ENCODE results near the gene CTNNA3. TPM values are rescaled to one million over a fixed set of nuclear protein-coding genes. Genes with fewer than 3 reads are reported as not detected.

CTNNA3 gene
- total and polyA plus RNA-seq, 7 donors = under 0.01 to 4.6 (median 2.4) TPM; not detected in 1

DNA sequence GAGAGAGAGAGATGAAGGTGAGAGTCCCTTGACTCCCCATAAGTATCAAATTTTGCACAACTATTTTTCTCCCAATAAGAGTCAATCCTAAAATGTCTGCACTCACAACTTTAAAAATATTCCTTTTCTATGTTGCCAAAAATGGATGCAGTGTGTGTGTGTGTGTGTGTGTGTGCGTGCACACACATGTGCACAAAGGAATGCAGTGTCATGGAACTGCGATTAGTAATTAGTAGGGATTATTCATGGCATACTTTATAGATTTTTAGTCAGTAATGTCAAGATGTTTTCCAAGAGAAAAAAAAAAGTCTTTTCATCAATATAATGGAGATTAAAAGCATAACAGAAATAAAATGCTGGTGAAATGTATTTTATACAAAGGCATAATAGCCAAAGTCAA is 949.3 kb downstream of the CTNNA3 start:
- TF ChIP-seq POLR2A (IDR thresholded peaks at IDR 0.05) (no peak), POLR2AphosphoS5 (IDR thresholded peaks at IDR 0.05) (no peak), EP300 (IDR thresholded peaks at IDR 0.05) (no peak)
- TF ChIP-seq, protein P1, sequence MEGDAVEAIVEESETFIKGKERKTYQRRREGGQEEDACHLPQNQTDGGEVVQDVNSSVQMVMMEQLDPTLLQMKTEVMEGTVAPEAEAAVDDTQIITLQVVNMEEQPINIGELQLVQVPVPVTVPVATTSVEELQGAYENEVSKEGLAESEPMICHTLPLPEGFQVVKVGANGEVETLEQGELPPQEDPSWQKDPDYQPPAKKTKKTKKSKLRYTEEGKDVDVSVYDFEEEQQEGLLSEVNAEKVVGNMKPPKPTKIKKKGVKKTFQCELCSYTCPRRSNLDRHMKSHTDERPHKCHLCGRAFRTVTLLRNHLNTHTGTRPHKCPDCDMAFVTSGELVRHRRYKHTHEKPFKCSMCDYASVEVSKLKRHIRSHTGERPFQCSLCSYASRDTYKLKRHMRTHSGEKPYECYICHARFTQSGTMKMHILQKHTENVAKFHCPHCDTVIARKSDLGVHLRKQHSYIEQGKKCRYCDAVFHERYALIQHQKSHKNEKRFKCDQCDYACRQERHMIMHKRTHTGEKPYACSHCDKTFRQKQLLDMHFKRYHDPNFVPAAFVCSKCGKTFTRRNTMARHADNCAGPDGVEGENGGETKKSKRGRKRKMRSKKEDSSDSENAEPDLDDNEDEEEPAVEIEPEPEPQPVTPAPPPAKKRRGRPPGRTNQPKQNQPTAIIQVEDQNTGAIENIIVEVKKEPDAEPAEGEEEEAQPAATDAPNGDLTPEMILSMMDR (IDR thresholded peaks at IDR 0.05) = no peak
- Histone ChIP-seq H3K27ac (no peak overlapping the region), H3K27me3 (no peaks in the 10 kb centered on the region), H3K4me3 (no peak overlapping the region), H3K4me1 (no peaks in the 10 kb centered on the region), H3K9me3 (no peaks in the 10 kb centered on the region), H3K36me3 (no peaks in the 10 kb centered on the region)
- intact Hi-C loops (cut with DNase I) = no loop called here
- 90 to 91% methylated on average over 2 of the region's 2 CpGs for WGBS, 2 donors
- no peak for DNase-seq

DNA sequence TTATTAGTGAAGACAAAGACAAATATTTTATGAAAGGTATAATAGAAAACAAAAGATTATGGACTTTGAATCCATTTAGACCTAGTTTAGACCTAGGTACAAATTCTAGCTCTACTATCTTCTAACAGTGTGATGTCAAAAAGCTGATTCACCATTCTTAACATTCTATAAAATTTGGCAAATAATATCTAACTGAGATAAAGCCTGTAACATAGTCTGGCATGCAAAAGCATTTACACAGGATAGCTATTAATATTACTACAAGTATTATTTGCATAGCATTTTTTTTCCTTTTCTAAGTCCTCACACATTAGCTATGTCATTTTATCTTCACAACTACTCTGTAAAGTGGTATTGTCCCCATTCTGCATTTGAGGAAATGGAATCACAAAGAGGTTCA is 949.7 kb downstream of the CTNNA3 start:
- Histone ChIP-seq H3K27me3 (no peaks in the 10 kb centered on the region), H3K27ac (no peak overlapping the region), H3K4me3 (no peak overlapping the region), H3K9me3 (no peaks in the 10 kb centered on the region), H3K4me1 (no peaks in the 10 kb centered on the region), H3K36me3 (no peaks in the 10 kb centered on the region)
- TF ChIP-seq POLR2A (IDR thresholded peaks at IDR 0.05) (no peak), POLR2AphosphoS5 (IDR thresholded peaks at IDR 0.05) (no peak), EP300 (IDR thresholded peaks at IDR 0.05) (no peak)
- TF ChIP-seq, protein P1 (IDR thresholded peaks at IDR 0.05) = no peak
- DNase-seq = no peak
- intact Hi-C loops (cut with DNase I) = no loop called here

DNA sequence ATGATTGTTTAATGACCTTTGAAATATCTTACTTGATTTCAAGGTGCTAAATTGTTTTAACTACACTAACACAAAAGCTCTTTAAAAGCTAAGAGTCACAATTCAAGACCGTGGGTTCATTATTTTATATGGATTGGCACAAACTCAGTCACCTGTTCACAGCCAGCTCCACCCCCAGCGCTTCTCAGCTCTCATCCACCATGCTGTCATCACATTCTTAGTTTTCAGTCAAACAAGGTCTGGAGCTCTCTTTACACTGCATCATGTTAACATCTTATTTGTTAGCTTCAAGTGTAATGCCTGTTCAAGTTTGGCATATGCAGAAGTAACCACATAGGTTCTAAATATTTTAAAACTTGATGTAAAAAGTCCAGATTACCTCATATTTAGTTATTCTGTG is 951.1 kb downstream of the CTNNA3 start:
- Histone ChIP-seq H3K27me3 (no peaks in the 10 kb centered on the region), H3K36me3 (no peaks in the 10 kb centered on the region), H3K9me3 (no peaks in the 10 kb centered on the region), H3K27ac (no peak overlapping the region), H3K4me1 (no peaks in the 10 kb centered on the region), H3K4me3 (no peak overlapping the region)
- TF ChIP-seq, protein P1 (IDR thresholded peaks at IDR 0.05) = no peak
- TF ChIP-seq POLR2AphosphoS5 (IDR thresholded peaks at IDR 0.05) = no peak
- TF ChIP-seq POLR2A (IDR thresholded peaks at IDR 0.05) = no peak
- TF ChIP-seq EP300 (IDR thresholded peaks at IDR 0.05) = no peak
- no peak for DNase-seq
- 61 to 82% methylated on average over 2 of the region's 2 CpGs for WGBS, 2 donors
- intact Hi-C loops (cut with DNase I) = no loop called here

DNA sequence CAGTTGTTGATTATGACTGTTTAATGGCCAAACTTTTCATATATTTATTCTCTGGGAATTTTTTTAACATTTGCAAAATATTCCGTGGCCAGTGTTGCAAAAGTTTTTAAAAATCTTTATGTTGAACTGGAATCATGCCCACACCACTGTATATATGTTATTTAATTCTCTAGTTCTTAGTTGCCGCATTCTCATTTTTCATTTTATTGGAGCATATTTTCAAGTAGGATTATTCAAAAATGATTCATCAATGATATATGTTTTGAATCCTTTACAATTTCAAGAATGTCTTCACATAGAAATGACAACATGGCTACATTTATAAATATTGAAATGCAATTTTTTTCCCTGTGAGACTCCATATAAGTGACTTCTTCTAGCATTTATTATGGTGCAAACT is 958.8 kb downstream of the CTNNA3 start:
- Histone ChIP-seq H3K4me3 (no peak overlapping the region), H3K4me1 (no peaks in the 10 kb centered on the region), H3K9me3 (no peaks in the 10 kb centered on the region), H3K27me3 (no peaks in the 10 kb centered on the region), H3K36me3 (no peaks in the 10 kb centered on the region), H3K27ac (no peak overlapping the region)
- no peak for TF ChIP-seq POLR2A (IDR thresholded peaks at IDR 0.05)
- TF ChIP-seq, protein P1 (IDR thresholded peaks at IDR 0.05) = no peak
- no peak for TF ChIP-seq POLR2AphosphoS5 (IDR thresholded peaks at IDR 0.05)
- no peak for TF ChIP-seq EP300 (IDR thresholded peaks at IDR 0.05)
- intact Hi-C loops (cut with DNase I) = no loop called here
- WGBS, 2 donors = 90 to 92% methylated on average over 2 of the region's 2 CpGs
- DNase-seq = no peak

DNA sequence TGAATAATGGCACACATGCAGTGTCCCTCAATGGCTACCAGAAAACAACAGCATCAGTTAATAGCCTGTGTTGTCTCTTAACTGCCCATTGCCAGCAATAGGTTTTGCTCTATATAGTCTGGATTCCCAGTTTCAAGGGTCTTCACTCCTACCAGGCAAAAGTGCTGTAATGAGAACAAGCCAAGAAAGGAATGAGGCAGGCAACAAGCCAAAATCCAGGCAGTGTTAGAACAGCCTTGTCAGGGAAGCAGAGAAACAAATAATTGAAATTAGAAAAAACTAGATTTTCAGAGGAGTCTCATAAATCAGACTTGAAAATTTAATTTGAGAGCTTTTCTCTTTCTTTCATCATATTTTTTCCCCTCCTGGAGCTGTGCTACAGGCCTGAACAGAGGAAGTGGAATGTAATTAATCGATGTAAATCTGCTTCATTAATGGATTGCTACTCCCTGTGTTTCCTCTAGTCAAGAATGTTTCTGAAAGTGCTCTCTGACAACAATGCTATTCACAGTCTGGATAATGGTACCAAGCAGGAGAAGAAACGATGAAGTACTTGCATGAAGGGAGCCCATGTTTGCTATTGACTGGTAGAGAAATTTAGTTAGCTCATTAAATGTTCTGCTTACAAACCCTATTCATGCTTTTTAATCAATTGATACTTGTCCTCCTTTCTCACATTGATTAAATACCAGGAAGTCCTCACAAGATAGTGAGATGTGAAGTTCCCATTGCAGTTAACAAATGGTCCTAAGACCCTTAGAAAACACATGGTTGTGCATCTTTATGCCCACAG is 972.2 kb downstream of the CTNNA3 start:
- Histone ChIP-seq H3K4me1 (no peaks in the 10 kb centered on the region), H3K9me3 (no peaks in the 10 kb centered on the region), H3K27me3 (no peaks in the 10 kb centered on the region), H3K36me3 (no peaks in the 10 kb centered on the region), H3K4me3 (no peak overlapping the region), H3K27ac (no peak overlapping the region)
- intact Hi-C loops (cut with DNase I) = no loop called here
- TF ChIP-seq POLR2AphosphoS5 (IDR thresholded peaks at IDR 0.05) (no peak), POLR2A (IDR thresholded peaks at IDR 0.05) (no peak), EP300 (IDR thresholded peaks at IDR 0.05) (no peak)
- TF ChIP-seq, protein P1 (IDR thresholded peaks at IDR 0.05) = no peak
- WGBS, 2 donors = 86 to 92% methylated on average over 2 of the region's 2 CpGs
- DNase-seq = no peak
